Right hindlimb (tissue), 1 donor: Measurements from ENCODE around the gene PACRGL.

Experiments
- DNase-seq: peaks from one replicate; pipeline ENCODE4 v3.0.0-alpha.2; 2018

PACRGL gene

DNA sequence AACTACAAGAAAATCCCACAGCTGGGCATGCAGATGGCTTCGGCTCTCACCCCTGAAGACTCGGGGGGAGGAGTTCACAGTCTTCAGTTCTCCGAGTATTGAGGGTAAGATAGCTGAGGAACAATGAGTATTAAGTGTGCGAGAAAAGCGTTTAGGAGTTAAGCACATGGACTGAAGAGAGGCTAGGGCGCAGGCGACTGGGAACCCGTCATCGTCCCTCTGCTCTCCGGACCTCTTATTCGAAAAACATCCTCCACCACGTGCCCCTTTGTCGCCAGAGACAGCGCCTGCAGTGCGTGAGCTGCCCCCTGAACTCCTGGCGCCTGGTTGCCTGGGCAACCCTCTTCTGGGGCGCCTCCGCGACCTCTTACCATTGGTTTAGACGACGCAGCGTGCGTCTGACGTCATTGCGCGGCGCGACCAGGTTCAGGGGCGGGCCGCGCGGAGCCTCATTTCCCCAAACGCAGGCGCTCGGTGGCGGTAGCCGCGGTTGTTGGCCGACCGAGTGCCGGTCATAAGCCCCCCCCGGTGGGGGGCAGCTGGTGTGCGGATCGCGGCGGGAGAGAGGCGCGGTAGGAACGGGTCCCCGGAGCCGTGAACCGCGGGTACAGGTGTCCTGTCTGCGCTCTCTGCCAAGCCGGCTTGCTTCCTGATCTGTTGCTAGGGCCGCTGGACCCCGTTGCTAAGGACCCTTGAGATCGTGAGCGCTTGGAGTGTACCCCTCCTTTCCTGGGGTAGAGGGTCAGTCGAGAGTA, at the start of gene PACRGL:
TSS of gene PACRGL (plus strand) at position 452 of the 755 bp plus-strand sequence. CDS start 4,024 bp downstream, outside the sequence.
- DNase-seq, result peak; percentile 96

DNA sequence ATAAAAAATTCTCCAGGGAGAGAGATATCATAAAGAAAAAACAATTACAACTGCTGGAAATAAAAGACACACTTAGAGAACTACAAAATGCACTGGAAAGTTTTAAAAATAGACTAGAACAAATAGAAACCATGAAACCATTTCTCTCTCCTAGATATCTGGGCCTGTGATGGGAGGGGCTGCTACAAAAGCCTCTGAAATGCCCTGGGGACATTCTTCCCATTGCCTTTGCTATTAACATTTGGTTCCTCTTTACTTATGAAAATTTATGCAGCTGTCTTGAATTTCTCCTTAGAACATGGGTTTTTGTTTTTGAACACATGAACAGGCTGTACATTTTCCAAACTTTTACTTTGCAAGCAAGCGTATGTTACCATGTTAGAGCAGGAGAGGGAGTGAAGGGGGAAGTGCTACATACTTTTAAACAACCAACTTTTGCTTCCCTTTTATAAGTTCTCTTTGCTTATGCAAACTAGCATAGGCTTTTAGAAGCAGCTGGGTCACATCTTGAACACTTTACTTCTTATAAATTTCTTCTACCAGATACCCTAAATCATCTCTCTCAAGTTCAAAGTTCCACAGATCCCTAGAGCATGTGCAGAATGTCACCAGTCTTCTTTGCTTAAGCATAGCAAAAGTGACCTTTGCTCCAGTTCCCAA, 47.9 kb upstream of the PACRGL start:
- no peak for DNase-seq

DNA sequence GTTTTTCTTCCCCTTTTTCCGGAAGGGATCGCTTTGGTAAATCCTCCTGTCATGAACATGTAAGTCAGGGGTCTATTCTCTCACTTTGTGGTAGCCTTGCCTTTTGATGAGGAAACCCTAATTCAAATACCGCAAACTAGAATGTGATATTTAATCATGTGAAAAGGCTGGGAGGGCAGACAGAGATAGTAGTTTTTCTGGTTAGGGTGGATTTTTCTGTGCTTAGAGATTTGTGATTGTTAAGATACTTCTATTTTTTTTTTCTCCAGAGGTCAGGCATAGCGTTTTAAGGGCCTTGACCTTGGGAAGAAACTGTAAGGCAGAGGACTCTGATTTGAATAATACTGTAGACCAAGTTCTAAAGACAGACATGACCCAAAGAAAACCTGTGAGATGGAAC, 41.8 kb upstream of the PACRGL start:
- no peak for DNase-seq

DNA sequence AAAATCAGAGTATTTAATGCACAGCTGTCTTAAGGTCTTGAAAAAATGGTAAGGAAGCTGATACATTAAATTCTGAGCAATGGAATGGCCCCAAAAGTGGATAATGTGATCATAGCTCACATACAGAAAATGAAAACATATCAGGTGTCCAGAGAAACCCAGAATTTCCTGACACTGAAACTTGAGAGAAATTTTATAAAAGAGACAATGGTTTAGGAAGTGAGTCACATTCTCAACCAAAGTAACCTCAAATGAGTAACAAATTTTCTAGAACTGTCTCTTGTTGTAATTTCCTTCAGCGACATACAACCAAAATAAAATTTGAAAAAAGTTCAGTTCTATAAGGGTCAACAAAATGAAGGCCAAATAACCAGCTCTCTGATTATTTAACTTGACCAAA, 37.4 kb upstream of the PACRGL start:
- no peak for DNase-seq

DNA sequence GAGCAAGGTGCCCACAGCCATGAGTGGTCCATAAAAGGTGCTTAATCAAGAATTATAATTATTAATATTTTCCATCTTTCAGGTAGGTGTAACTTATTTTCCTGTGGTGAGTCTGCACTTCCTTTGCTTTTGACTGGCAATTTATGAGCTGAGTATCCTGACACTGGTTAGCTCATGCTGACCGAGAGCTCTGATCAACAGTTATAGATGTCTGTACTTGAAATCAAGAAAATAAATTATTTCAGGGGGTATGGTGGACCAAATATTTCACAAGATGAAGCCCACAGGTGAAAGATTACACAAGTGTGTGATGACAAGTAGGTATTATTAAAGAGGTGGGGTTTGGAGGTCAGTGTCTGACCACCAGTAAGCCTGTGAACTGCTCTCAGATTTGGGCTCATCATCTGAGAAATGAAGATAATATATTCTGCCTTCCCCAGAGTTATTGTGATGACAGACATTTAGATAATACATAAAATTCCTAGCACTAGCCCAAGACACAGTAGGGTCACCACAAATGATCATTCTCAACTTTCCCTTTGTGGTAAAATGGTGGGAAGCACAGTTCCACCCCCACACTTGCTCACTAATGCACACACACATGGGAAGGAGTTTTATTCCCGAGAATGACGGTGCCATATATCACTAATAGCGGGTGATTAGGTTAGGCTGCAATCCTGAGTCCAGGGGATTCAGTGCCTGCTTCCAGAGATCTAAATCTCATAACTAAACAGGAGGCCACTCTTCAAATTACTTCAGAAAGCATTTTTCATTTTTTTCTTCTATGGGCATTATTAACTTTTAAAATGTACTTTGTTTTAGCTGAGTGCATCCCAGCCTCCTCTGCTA, 34.0 kb upstream of the PACRGL start:
- no peak for DNase-seq

DNA sequence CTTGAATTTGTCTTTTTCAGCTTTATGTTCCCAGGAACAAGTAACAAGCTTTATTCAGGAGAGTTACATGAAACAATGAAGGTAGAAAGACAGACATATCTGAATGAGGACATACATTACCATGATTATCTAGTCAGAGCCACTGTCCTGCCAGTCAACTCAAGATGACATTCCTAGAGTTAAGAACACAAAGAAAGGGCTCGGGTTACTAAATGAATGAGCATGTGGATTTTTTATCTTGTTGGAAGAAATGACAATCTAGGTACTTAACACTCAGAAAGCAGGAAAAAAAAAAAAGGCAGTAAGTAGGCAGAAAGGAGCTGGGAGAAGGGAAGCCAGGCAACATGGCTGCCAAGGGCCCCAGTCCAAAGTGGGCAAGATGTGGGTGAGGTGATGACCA, 28.0 kb upstream of the PACRGL start:
- DNase-seq, result no peak

DNA sequence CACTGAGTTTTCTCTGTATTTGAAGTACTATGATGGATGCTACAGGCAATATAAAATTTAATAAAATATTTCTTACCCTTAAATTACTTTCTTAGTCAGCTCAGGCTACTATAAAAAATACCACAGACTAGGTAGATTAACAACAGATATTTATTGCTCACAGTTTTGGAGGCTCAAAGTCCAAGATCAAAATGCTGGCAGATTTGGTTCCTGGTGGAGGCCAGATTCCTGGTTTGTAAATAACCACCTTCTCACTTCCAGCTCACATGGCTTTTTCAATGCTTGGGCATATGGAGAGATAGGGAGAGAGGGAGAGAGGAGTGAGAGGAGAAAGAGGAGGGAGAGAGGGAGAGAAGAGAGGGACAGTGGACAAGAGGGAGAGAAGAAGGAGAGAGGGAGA, 24.5 kb upstream of the PACRGL start:
- DNase-seq, result no peak

DNA sequence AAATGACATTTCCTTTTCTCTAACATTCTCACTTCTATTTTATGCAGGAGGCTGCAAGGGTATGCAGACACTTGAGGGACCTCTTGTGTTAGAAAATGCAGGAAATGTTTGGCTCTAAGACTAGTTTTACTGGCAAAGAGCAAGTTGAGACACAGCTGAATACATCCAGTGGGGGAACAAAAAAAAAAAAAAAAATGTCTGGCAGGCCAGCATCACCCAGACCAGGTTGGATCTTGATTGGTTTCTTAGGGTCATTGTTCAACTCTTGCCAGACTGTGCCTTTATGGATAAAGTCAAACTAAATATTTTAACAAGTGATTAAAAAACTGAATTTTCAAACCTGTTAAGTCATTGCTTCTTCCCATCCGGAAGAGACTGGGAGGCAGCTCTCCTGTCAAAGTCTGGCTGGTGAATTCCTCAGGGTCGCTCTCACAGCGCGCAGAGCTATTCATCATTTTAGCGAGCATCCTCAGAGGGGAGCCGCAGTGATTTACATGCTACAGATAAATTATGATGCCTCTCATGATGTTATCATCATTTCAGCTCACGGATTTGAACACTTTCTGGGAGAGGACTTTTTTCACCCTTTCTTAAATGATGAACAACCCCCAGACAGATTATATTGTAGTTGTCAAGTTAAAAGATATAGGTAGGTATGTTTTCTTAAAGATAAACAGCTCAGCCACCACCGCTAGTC, 23.6 kb upstream of the PACRGL start:
- no peak for DNase-seq

DNA sequence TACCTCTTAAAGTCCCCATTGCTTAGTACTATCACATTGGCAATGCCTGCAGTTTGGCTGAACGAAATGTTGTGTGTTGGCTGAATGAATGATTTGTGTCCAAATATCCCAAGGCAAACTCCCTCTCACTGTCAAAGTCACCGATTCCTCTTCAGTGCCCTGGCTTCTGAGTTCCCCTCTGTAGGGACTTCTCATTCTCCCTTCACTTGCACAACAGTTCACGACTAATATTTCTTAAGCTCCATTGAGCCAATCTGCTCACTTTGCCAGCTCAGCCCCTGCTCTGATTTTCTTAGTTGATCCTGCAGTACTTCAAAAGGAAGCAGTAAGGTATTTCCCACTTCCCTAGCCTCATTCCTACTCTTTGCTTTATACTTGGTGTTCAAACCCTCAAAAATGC, 21.9 kb upstream of the PACRGL start:
- no peak for DNase-seq

DNA sequence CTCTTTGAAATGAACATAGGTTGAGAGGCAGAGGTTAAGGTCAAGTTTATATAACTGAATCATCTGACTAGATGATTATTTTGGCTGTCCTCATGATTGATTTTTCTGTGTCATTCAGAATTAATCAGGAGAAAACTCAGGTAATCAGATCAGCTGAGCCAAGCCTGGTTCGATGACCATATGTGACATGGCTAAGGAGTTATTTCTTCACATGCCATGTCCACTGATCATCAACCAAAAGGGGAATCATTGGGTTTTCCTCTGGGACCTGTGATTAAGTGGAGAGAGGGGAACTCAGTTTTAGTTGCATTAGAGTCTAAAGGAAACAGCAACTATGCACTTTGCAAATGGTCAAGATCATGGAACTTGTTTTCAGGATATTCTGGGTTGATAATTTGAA, 20.3 kb upstream of the PACRGL start:
- DNase-seq, result no peak

DNA sequence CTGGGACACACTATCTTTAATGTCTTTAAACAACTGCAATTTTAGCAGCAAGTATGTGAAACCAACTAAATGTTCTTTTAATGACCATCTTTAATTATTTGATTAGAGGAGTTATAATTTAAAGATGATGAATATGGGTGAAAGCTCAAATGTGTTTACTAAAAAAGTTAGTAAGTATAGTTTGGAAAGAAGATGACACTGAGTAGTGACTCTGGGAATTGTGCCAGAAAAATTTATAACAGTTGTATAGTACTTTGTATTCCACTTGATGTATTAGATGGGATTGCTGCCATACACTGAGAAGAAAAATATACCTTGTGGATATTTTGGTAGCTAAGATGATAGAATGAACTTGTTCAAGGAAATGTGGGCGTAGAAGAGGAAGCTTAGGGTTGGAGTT, 19.5 kb upstream of the PACRGL start:
- no peak for DNase-seq

DNA sequence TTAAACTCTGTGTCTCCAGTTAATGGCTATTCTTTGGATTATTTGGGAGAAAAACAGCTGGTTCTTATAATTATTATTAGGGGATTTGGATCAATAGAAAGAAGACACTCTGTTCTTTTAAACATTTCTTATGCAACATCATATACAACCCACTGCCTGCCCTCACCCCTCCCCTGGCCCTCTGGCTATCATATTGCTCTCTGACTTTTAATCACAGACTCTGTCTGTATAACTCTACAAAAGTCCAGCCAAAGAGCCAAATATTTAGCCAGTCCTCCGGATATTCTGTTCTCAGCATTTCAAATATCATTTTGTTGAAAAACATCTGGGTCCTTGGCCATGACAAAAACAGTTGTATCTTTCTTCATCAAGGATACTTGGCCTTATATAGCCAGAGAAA, 19.0 kb upstream of the PACRGL start:
- no peak for DNase-seq

DNA sequence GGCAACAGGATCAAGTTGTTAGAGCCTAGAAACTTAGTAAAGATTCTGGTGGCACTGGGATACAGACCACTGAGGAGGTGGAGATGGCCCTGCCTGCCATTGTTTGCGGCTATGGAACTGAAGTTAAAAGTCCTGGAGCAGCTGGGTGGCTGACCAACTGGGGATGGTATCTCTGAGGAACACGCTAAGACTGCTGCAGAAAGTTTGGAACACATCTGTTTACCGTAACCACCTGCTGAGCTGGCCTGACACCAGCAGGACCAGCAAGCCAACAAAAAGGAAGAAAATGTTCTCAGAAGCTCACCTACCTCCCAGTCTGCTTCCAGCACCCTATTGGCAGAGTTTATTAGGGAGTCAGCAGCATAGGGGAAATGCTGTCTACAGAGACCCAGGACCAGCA, 17.4 kb upstream of the PACRGL start:
- DNase-seq, result no peak

DNA sequence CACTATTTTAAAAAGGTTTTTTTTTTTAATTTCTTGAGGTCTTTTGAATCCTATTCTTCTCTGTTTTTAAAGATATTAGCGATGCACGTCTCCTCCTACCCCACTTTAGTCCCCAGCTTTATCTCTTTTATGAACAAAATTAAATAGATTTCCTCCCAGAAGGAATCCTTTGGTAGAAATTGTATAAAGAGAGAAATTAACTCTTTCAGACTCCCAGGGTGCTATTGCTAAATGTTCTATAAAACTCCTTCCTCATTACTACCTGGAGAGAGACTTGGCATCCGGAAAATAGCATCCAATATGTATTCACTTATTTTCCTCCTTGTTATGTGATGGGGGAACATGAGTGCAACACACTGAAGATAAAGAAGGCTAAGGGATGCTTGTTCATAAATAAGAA, 16.5 kb upstream of the PACRGL start:
- DNase-seq, result no peak

DNA sequence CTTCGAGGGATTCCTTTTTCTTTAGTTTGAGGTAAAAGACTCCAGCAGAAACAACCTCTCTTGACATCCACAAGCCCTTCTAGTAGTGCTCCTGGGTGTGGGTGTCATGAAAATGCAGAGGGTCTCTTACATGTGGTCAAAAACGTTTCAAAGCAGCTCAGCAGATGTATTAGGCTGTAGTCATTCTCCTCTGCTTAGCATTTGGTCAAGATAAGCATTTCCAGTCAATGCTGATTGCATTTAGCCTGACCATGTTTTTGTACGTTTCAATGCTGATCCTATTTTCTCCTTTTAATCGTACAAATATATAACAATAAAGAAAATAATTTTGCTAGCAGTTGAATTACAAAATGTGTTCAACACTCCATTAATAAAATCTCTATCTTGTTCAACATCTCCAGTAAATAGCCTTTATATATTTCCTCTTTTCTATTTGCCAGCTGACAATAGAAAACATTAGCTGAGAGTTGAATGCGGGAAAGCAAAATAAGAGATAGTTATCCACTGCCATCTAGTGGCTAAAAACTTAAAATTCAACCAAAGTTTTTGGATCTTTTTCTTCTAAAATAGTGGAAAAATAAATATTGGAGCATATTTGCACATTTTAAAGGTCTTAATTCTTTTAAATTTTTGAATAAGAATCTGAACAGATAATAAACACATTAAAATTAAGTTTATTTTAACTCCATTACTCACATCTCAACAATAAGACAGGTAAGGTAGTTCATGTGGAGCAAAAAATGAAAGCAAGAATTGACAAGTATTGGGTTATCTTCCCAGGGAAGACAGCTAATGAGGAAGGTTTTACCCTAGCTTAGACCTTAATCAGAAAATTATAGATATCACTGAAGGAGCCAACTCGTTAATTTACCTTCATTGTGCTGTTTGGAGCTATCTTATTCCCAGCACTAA, 15.2 kb upstream of the PACRGL start:
- no peak for DNase-seq

DNA sequence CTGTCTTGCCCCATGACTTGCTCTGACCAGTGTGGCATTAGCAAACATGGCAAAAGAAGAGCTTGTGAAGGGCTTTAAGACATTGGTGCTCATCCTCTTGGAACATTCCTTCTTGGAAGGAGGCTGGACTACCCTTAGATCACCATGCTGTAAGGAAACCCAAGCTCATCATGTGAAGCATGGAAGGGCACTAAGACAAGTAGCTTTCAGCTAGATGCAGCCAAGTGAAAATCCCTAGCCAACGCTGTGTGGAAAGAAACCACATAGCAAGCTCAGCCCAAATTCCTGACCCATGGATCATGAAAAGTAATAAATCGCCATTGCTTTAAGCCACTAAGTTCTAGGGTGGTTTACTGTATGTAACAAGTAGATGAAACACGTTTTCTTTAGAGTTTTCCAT, 12.4 kb upstream of the PACRGL start:
- DNase-seq, result no peak

DNA sequence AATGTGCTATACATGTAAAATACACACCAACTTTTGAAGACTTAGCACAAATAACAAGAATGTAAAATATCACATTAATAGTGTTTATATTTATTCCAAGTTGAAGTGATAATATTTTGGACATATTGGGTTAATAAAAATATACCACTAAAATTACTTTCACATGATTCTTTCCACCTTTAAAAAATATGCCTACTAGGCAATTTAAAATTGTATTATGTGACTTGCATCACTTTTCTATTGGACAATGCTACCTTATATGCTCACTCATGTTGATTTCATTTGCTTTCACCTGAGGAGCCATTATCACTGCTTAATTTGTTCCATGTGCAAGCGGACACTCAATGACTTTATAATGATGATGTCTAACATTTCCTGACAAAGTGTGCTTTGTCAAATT, 3.4 kb upstream of the PACRGL start:
- no peak for DNase-seq

DNA sequence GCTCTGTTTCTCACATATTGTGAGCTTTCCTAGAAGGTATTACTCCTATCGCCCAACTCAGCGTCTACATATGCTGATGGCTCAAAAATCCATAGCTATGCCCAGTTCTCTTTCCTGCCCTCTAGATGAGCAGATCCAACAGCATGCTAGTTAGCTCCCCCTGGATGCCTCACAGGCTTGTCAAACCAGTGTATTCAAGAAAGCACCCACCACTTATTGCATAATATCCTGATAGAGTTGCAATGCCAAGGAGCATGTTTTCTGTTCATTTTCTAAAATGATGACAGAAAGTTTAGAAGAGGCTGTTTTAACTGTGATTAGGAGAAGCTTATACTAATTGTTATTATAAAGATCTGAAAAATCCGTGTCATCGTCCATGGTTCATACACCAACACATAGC, 1.9 kb upstream of the PACRGL start:
- no peak for DNase-seq

DNA sequence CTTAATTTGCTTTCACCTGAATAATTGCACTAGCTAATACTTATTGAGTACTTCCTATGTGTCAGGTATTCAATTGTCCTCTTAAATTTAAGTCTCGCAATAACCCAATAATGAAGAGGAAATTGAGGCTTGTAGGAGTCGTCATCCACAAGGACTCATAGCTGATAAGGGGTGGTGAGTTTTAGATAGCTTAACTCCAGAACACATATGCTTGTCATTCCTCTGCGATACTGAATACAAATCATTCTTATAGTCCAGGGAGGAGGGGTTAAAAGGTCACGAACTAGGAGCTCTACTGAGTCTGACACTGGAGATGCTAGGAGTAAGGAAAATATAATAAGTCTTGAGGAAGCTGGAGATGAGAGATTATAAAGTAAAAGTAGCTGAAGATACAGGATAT, 1.4 kb upstream of the PACRGL start:
- no peak for DNase-seq

DNA sequence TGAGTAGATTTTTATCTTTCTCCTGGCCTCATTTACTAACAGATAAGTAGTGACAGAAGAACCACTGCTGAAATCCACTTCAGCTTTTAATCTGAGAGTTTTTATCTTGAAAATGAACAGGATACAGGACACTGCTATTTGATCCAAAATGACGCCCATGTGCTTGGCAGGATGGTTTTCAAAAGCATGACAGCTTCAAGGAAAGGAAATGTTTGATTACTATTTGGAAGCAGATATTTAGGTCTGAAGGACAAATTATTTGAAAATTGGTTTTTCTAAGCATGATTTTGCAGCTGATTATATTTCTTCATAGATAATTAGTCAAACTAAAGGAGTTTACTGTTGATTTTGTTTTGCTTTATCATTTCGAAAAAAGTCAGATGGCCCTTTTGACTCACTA, 11.1 kb downstream of the PACRGL start:
- DNase-seq, result no peak

DNA sequence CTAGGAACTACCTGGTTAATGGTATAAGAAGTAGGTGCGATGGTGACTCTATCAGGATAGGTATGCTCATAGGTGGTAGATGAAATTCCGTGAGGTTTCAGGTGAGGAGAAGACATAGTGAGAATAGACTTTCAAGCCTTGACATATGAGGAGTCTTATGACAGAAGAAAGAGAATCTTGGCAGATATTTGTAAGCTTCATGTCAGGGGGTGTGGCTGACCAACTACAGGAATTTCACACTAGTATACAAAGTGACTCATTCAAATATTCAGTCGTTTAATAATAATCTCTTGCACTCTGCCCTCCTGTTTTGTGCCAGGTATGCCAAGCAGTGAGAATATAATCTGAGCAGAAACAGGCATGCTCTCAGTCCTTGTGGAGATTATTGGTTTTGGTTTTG, 22.8 kb downstream of the PACRGL start:
- DNase-seq, result no peak

DNA sequence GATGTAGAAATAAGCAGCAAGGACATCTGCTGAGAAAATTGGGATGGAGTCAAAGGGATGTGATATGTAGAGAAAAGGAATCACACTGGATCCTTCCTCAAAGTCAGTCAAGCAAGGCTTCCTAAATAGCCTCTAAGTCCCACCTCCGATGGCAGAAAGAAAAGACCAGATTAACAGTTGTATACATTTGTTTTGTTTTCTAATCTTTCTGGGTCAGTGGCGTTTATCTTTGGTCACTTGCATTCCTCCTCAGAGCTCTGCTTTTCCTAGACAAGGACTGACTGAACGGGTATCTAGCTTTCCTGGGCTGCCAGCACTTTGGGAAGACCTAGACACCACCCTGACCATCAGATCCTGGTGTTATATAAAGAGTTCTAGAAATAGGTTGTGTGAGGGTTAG, 23.2 kb downstream of the PACRGL start:
- DNase-seq, result no peak
